PC-3 (cell line): Measurements from ENCODE around the gene MOB1A. TPM values are rescaled to one million over a fixed set of nuclear protein-coding genes. Genes with fewer than 3 reads are reported as not detected.

Experiments used
- ATAC-seq: fragments of 200-7000 bp; cut with Tn5 transposase; 2 replicates; pipeline ENCODE4 v1.9.1; 2020; ENCODE audit warnings: mild to moderate bottlenecking, moderate library complexity
- BruUV-seq: library from RNA; stranded (reverse); fragments of 400-500 nt; replicated peaks from 2 replicates; lab custom pipeline; 2021; lab: Mats Ljungman, UMichigan
- CTCF ChIA-PET: fragments of 300-600 bp; sonication (Branson Sonifier 250); formaldehyde crosslinking; loops from one replicate; lab custom pipeline; 2022; ENCODE audit warnings: antibody characterized with exemption; lab: Charles Lee
- POLR2A ChIA-PET: fragments of 300-600 bp; sonication (Branson Sonifier 250); formaldehyde crosslinking; loops from one replicate; lab custom pipeline; 2022; ENCODE audit warnings: antibody characterized with exemption; ENCODE audit not compliant: unreplicated experiment; lab: Charles Lee
- DNase-seq: peaks from one replicate; pipeline ENCODE4 v3.0.0-alpha.2; 2015
- H2AFZ ChIP-seq: fragments of 300-600 bp; sonication (generic); 2 replicates; pipeline ENCODE4 v1.6.0; 2016; ENCODE audit warnings: antibody characterized with exemption, low read length
- H3F3A ChIP-seq: fragments of 300-600 bp; sonication (generic); one replicate; pipeline ENCODE4 v1.6.0; 2017; ENCODE audit warnings: antibody characterized with exemption, low read length, control low read depth, mild to moderate bottlenecking; ENCODE audit not compliant: unreplicated experiment
- H3K27ac ChIP-seq: fragments of 300-600 bp; sonication (generic); 2 replicates; pipeline ENCODE4 v1.5.1; 2016; ENCODE audit warnings: mild to moderate bottlenecking, low read length
- H3K27me3 ChIP-seq: fragments of 300-600 bp; sonication (generic); 2 replicates; pipeline ENCODE4 v1.6.1; 2016; ENCODE audit warnings: low read length, mixed read lengths
- H3K36me3 ChIP-seq: fragments of 300-600 bp; sonication (generic); 2 replicates; pipeline ENCODE4 v1.6.1; 2016; ENCODE audit warnings: low read depth, mixed run types, low read length, mixed read lengths
- H3K4me1 ChIP-seq: fragments of 300-600 bp; sonication (generic); 2 replicates; pipeline ENCODE4 v1.5.1; 2016; ENCODE audit warnings: low read length; ENCODE audit not compliant: insufficient read depth
- H3K4me2 ChIP-seq: fragments of 300-600 bp; sonication (generic); 2 replicates; pipeline ENCODE4 v1.6.0; 2016; ENCODE audit warnings: low read length
- H3K4me3 ChIP-seq: fragments of 300-600 bp; sonication (generic); 2 replicates; pipeline ENCODE4 v1.5.1; 2016; ENCODE audit warnings: mild to moderate bottlenecking, low read length, mixed read lengths
- H3K79me2 ChIP-seq: fragments of 300-600 bp; sonication (generic); 2 replicates; pipeline ENCODE4 v1.6.1; 2017; ENCODE audit warnings: low read length, mixed read lengths
- H3K9ac ChIP-seq: fragments of 300-600 bp; sonication (generic); 2 replicates; pipeline ENCODE4 v1.6.0; 2016; ENCODE audit warnings: mild to moderate bottlenecking, low read length
- H3K9me2 ChIP-seq: fragments of 300-600 bp; sonication (generic); replicated peaks from 2 replicates; pipeline ENCODE4 v1.6.1; 2016; ENCODE audit warnings: mixed run types, low read length, mixed read lengths
- H3K9me3 ChIP-seq: fragments of 300-600 bp; sonication (generic); 2 replicates; pipeline ENCODE4 v1.6.1; 2016; ENCODE audit warnings: low read length, mixed read lengths
- H4K20me1 ChIP-seq: fragments of 300-600 bp; sonication (generic); 2 replicates; pipeline ENCODE4 v1.6.1; 2016; ENCODE audit warnings: low read length, mixed read lengths
- EZH2 ChIP-seq: fragments of 300-600 bp; sonication (generic); IDR thresholded peaks from one replicate; pipeline ENCODE4 v1.6.1; 2017; ENCODE audit warnings: antibody characterized with exemption, mild to moderate bottlenecking, low read length; ENCODE audit not compliant: unreplicated experiment
- EZH2phosphoT487 ChIP-seq: fragments of 300-600 bp; sonication (generic); IDR thresholded peaks from 2 replicates; pipeline ENCODE4 v1.6.1; 2018; ENCODE audit warnings: mild to moderate bottlenecking, antibody characterized with exemption, low read length, borderline replicate concordance
- intact Hi-C: fragments of 100-400 bp; cut with micrococcal nuclease; formaldehyde crosslinking; loops from 2 replicates; pipeline ENCODE4 v1.9.0; 2023
- total RNA-seq: library from RNA; depleted of rRNA; stranded (reverse); fragments of >200 nt; gene quantifications from 2 replicates; pipeline ENCODE4 v1.2.3, GENCODE V29; 2014
- TF ChIP-seq, protein P1 (sequence below): fragments of 300-600 bp; sonication (generic); conservative IDR thresholded peaks from 2 replicates; pipeline ENCODE4 v1.5.1; 2017; ENCODE audit warnings: antibody characterized with exemption, low read depth, mild to moderate bottlenecking, low read length

Gene MOB1A
- total RNA-seq, 1 experiment from 2014 or later: 69.8 TPM

DNA sequence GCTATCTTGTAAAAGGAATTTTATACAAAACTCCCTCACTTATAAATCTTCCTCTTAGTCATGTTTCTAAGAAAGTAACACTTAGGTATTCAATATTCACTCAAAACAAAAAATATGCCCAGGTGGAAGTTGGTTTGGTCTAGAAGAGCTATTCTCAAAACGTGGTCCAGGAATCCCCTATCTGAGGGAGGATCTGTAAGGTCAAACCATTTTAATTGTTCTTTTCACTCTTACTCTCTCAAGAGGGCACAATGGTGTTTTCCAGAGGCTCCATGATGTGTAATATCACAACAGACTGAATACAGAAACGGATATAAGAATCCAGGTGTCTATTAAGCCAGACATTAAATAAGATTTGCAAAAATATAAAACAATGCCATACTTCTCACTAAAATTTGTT is 9.9 kb downstream of the MOB1A start:
- H3K9me3 ChIP-seq: no peaks in the 10 kb centered on the region
- H3F3A ChIP-seq: no peaks in the 10 kb centered on the region
- peaks cover 58% of the 10 kb centered on the region for H3K36me3 ChIP-seq
- H3K27me3 ChIP-seq: no peaks in the 10 kb centered on the region
- no peaks in the 10 kb centered on the region for H3K9me2 ChIP-seq
- no TSS peak for BruUV-seq
- H4K20me1 ChIP-seq: no peaks in the 10 kb centered on the region
- ChIA-PET POLR2A (no interaction called here), CTCF (no interaction called here)
- no peak overlapping the region for H3K4me3 ChIP-seq
- H3K4me2 ChIP-seq: no peak overlapping the region
- no peak overlapping the region for H3K9ac ChIP-seq
- ATAC-seq: no peak
- intact Hi-C loops: no loop called here
- H3K79me2 ChIP-seq: peaks cover 16% of the 10 kb centered on the region
- H3K4me1 ChIP-seq: no peaks in the 10 kb centered on the region
- H3K27ac ChIP-seq: no peak overlapping the region
- no peak for DNase-seq
- no peak overlapping the region for H2AFZ ChIP-seq
- TF ChIP-seq EZH2phosphoT487 (no peak), EZH2 (no peak)
- TF ChIP-seq, protein P1, sequence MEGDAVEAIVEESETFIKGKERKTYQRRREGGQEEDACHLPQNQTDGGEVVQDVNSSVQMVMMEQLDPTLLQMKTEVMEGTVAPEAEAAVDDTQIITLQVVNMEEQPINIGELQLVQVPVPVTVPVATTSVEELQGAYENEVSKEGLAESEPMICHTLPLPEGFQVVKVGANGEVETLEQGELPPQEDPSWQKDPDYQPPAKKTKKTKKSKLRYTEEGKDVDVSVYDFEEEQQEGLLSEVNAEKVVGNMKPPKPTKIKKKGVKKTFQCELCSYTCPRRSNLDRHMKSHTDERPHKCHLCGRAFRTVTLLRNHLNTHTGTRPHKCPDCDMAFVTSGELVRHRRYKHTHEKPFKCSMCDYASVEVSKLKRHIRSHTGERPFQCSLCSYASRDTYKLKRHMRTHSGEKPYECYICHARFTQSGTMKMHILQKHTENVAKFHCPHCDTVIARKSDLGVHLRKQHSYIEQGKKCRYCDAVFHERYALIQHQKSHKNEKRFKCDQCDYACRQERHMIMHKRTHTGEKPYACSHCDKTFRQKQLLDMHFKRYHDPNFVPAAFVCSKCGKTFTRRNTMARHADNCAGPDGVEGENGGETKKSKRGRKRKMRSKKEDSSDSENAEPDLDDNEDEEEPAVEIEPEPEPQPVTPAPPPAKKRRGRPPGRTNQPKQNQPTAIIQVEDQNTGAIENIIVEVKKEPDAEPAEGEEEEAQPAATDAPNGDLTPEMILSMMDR: no peak

DNA sequence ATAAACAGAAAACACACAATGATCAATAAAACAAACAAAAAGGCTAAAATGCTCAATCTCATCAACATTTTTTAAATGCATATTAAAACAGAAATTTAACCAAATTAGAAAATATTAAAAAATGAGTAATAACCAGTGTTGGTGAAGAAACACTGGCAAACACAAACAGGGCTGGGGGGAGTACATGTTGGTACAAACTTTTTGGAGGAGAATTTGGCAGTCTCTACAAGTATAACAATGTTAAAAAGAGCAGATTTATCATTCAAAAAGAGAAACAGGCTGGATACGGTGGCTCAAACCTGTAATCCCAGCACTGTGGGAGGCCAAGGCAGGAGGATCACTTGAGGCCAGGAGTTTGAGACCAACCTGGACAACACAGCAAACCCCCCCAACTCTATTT is 13.9 kb downstream of the MOB1A start:
- Histone ChIP-seq H3K36me3 (peaks cover 68% of the 10 kb centered on the region), H3K27me3 (no peaks in the 10 kb centered on the region), H3K9ac (no peak overlapping the region), H3F3A (no peaks in the 10 kb centered on the region), H3K9me2 (no peaks in the 10 kb centered on the region), H3K79me2 (0 out of 2 replicates have a peak, but pooled peaks cover 3% of the 10 kb centered on the region), H3K4me2 (no peak overlapping the region), H4K20me1 (no peaks in the 10 kb centered on the region), H3K27ac (no peak overlapping the region), H3K4me1 (no peaks in the 10 kb centered on the region), H3K9me3 (no peaks in the 10 kb centered on the region), H2AFZ (no peak overlapping the region), H3K4me3 (no peak overlapping the region)
- POLR2A ChIA-PET: no interaction called here
- no TSS peak for BruUV-seq
- TF ChIP-seq EZH2phosphoT487: no peak
- TF ChIP-seq, protein P1: no peak
- TF ChIP-seq EZH2: no peak
- intact Hi-C loops: no loop called here
- no peak for ATAC-seq
- CTCF ChIA-PET: no interaction called here
- DNase-seq: no peak

DNA sequence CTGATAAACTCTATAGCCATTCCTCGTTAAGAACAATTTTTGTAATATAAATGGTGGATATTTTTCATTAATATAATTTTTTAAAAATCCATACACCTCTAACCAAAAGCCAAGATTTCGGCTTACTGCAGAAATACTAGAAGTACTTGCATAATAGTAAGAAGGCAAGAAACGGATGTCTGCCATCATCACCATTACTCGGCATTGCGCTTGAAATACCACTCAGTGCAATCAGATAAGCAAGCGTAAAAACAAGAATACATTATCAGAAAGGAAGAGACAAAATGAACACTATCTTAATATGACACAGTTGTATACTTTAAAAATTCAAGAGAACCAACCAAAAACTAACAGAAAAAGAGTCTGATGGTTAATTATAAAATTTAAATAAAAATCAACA is 15.7 kb downstream of the MOB1A start:
- POLR2A ChIA-PET: no interaction called here
- Histone ChIP-seq H3K9me3 (no peaks in the 10 kb centered on the region), H3K4me2 (no peak overlapping the region), H3K4me3 (no peak overlapping the region), H3K27ac (no peak overlapping the region), H4K20me1 (no peaks in the 10 kb centered on the region), H3K9me2 (no peaks in the 10 kb centered on the region), H3K27me3 (no peaks in the 10 kb centered on the region), H3K4me1 (no peaks in the 10 kb centered on the region), H3K79me2 (0 out of 2 replicates have a peak, but pooled peaks cover 3% of the 10 kb centered on the region), H2AFZ (no peak overlapping the region), H3K9ac (no peak overlapping the region), H3F3A (no peaks in the 10 kb centered on the region), H3K36me3 (peaks cover 72% of the 10 kb centered on the region)
- TF ChIP-seq EZH2: no peak
- TF ChIP-seq EZH2phosphoT487: no peak
- TF ChIP-seq, protein P1: no peak
- CTCF ChIA-PET: no interaction called here
- BruUV-seq: no TSS peak
- intact Hi-C loops: no loop called here
- no peak for ATAC-seq
- no peak for DNase-seq
